NCI-H82 treated with DMSO at 0.1 percent for 48 hours (cell line): Measurements from ENCODE around the gene DIP2C.
"Not testable (repeated sequence)": the region's sequence is repeated elsewhere in the genome, so short reads cannot be mapped to it uniquely, and the experiment has no call there.

Source experiments
- DNase-seq: peaks from one replicate; lab custom pipeline; 2025; ENCODE audit not compliant: unreplicated experiment; lab: John Stamatoyannopoulos, UW

Gene DIP2C

DNA sequence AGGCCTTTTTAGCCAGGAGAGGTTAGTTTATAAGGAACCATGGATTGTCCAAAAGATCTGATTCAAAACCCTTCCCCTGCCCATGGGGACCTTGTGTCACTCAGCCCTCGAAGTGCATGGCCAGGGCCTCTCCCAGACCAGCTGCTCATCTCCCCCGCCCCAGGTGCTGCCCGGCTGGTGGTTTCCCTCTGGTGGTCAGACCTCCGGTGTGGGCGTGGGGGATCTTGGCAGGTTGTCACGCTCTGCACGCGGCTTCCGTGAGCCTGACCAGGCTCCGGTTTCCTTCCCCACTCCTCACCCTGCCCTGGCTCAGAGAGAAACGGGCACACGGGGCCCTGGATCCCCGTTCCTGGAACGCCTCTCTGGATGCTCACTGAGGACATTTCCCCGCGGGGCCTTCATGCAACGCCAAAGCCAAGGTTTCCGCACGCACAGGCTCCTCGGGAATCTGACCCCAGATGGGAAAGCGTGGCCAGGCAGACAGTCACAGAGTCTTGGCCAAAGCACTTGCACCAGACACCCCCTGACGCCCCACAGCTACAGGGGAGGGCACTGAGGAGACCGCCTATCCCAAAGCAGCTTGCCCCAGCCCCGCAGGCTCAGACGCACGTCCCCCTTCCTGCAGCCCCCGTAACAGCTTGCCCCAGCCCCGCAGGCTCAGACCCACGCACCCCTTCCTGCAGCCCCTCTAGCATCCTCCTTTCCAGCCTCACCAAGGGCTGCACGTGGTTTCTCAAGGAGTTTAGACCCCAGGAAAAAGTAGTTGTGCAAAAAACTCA lies 7.8 kb upstream of the DIP2C start:
- DNase-seq = no peak

DNA sequence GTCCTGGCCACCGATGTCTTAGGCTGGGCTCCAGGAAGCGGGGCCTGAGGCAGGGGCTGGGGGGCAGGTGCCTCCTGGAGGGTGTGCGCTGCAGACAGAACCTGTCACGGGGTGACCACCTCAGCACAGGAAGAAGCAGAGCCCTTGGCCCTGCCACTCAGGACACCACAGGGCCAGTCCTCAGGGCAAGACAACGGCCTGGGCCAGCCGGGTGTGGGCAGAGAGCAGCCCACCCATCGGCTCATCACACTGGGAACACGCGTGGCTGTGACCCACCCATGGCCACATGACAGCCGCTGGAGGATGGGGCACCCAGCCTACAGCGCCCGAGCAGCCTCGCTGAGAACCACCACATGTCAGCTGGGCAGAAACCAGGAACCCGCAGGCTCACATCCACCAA lies 5.9 kb upstream of the DIP2C start:
- DNase-seq = no peak

DNA sequence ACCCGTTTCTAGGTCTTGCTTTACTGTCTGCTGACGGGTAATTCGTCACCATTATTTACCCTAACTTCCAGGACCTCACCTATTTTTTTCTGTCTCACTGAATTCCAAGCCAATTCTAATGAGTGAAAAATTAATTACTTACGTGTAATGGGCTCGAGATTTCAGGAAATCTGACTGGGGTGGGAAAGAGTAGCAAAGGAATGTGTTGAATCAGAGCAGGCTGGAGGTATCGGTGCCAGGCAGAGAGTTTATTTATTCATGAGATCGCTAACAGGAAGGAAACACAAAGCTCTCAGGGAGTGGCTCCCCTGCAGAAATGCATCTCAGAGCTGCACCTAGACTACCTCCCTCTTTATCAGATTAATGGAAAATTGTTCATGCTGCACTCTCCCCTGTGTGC lies 4.0 kb upstream of the DIP2C start:
- no peak for DNase-seq

DNA sequence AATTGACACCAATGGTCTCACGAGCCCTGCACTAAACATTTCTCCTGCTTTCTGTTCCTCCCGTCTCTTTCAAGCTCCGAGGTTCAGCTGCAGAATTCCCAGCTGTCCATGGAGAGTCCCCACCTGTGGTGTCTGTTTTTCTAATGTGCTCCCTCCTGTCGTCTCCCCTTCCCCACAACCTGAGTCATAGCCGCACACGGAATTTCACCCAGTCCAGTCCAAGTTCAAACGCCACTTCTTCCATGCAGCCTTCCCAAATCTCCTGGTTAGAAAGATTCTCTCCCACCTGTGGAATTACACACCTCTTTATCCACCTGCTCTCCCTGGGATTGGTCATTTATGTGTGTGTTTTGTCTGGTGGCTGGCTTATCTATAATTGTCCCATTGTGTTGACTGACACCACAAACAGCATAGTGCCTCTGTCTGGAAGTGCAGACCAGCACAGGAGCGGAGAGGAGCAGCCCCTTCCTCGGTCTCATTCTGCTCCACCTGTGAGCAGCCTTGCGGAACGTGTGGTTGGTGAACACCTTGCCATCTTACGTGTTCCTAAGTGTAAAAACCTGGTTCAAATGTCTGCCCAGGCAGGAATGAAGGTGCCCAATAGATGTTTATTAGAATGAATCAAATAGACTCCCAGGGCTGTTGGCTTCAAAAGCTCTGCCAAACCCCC lies 3.3 kb upstream of the DIP2C start:
- DNase-seq = no peak

DNA sequence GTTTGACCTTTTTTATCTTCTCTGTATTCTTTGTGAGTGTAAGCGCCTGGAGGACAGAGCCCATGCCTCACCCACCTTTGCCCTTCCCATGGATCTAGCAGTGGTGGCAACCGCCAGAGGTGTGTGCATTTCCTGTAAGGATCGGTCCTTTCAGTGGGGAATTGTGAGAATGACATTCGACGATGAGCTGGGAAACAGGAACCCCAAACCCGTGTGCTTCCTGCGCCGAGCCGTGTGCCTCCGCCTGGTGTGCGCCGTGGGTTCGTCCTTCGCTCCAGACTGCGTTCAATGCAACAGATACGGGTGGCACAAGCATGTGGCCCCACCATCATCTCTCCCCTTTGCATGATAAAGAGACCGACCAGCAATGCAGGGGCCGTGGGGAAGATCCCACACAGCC lies 1.7 kb upstream of the DIP2C start:
- DNase-seq = no peak

DNA sequence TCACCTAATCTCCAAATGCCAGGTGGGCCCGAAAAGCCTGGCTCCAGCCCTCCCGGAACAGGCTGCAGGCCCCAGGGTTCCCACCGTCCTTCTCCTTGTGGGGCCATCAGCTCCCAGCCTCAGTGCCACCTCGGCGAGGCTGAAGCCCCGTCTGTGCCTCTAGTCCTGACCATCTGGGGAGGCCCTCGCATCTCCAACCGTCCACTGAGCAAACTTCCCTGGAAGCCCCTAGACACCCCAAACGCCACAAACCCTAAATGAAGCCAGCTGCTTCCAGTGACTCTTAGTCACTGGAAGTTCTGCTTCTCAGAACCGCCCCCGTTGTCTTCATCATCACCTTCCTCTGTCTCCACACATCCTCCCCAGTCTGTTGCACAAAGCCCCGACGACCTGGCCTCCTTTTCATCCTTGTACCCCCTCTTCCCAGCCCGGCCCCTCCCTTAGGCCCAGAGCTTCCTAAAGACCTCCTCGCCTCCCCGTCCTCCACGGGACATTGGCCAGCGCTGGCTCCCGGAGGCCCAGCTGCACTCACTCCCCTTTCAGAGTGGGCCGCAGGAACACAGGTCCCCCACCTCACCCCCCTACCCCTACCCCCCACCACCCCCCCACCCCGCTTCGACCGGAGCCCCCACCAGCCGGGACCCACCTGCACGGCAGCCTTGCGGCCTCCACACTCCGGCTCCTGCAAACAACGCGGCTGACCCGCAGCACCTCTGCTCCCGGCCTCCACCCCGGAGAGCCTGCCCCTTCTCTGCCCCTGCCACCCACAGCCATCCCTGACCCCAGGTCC lies 1.1 kb upstream of the DIP2C start:
- no peak for DNase-seq

DNA sequence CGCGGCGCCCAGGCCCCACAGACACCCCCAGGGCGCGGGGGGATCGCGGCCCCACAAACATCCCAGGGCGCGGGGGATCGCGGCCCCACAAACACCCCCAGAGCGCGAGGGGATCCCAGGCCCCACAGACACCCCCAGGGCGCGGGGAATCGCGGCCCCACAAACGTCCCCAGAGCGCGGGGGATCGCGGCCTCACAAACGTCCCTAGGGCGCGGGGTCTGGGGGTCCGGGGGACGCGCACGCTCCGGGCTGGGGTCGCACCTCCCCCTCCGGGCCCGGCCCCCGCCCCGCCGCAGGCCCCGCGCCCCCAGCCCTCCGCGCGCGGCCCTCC lies 382 bp downstream of the DIP2C start:
- DNase-seq = no peak

DNA sequence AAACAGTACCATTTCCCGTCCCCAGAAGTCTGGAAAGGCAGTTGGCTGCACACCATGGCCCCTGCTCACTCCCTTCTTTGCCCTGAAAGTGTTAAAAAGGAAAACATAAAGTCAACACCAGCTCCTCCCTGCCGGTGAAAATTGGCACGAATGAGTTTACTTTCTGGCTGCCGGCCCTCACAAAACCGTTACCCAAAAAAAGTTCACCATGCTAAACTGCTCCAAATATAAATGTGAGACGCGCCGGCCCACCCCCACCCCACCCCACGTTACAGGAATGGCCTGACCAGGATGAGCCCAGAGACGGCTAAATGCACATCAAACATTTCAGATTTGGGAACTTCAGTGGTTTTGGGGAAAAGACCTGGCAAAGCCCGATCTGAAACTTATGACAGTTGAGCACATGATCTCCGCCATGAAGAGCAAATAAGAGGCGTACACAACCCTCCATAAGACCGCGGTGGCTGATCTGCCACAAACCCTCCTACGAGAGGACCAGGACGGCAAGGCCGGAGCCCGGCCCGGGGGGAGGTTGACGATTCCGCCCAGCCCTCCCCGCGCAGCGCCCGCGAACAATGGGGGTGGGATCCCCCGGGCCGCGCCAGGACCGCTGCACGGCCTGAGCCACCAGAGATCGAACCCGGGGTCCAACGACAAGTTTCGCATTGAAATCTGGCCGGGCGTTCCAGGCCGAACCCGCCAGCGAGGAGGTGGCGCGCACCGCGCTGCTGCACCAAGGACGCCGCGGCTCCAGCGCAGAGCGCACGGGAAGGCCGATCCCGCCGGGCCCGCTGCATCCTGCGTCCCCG lies 952 bp downstream of the DIP2C start:
- DNase-seq = no peak

DNA sequence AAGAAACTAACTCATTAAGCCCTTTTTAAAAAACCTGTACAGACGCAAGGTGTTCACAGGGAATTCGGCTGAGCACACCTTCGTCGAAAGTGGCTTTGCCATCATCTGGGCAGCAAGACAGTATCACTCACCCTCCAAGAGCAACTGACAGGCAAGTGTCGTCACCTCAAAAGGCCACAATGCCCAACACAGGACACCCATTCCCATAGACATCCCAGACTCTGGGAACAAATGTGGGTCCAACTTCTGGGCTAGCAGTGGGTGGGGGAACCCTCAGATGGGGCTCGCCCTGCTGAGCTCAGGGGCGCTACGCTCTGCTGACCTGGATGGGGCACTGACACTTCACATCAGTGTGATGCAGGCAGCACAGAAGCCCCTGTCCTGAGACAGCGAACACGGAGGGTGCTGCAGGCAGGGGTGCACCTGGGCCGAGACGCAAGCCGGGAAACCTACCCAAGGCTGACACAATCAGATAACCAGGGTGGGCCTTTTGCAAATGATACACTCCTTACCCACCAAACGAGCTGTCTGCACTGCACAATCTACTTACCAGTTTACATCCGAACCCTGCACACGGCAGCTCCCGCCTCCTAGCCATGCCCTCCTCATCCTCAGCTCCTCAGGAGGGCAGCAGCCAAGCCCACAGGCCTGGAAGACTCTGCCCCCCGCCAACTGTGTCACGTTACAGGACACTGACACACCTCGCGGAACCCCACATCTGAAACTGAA lies 1.7 kb downstream of the DIP2C start:
- DNase-seq = no peak

DNA sequence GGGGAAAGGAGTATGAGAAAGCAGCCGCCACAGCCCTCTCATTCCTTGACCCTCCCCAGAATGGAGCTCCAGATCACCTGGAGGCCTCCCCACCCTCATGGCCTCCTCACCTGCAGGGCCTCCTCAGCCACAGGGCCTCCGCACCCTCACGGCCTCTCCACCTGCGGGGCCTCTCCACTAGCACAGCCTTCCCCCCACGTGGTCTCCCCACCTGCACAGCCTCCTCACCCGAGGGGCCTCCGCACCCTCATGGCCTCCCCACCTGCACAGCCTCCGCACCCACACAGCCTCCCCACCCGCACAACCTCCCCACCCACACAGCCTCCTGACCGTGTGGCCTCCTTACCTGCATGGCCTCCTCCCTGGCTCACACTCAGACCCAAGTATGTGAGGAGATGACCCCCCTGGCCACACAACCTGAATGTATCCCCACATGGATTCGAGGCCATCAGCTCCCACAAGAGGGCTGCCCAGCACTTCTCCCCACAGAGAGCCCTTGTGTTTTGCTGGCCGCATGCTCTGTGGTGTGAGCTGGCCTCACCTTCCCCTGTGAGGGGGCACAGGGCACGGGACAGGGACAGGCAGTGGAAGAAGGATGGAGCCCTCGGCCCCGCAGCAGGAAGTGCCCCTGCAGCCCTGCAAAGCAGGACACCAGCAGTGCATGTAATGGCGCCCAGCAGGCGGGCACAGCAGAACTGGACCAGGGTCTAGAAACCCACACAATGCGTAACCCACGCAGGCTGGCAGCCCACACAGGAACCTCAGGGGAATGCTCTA lies 3.1 kb downstream of the DIP2C start:
- no peak for DNase-seq

DNA sequence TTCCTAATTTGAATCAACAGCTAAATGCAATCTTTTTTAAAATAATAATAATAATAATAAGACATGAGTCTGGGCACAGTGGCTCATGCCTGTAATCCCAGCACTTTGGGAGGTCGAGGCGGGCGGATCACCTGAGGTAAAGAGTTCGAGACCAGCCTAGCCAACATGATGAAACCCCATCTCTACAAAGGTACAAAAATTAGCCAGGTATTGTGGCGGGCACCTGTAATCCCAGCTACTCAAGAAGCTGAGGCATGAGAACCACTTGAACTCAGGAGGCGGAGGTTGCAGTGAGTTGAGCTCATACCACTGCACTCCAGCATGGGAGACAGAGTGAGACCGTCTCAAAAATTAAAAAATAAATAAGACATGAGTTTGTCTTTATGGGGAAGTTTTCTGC lies 3.9 kb downstream of the DIP2C start:
- DNase-seq = no peak

DNA sequence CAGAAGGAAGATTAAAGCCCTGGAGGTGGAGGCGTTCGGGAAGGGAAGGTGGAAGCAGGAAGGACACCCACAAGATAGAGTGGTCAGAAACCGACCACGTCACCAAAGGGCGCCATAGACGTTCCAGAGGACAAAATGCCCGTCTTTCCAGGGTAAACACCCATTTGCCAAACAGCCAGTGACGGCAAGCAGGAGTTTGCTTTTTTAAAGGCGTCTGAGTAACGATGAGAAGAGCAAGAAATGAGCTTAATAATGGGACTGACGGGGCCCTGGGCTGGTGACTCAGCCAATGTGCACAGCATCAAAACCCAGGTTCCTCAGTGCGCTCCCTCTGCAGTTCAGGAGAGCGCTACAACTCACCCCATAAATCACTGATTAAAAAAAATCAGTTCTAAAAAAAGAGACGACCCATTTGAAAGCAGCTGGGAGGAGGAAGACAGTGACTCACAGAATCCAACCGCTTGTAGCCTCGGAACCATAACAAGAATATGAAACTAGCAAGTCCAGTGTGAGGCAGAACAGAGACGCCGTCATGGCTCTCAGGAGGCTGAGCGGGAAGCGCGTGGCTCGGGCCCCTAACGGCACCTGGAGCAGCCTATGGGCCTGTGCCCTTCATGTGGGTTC lies 5.9 kb downstream of the DIP2C start:
- no peak for DNase-seq

DNA sequence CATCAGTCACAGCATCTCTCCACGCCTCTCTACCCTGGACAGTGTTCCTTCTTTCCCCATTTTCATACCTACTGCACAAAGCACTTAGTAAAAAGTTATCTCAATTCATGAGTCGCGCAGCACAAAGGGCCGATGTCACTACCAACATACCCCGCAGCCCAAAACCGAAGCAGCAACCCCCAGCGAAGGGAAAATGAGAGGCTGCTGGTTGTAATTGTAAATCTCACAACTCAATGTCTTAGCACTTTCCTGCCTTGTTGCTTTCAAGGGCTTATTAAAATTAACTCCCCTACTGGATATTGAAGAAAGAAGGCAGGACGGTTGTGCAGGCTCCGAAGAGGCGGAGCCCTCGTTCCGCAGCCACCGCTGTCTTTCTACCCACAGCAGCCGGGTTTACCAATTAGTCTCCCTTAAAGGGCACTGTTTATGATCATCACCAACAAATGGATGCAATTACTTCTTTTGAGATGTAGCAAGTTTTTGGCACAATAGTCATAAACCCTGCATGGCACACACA lies 6.5 kb downstream of the DIP2C start:
- no peak for DNase-seq

DNA sequence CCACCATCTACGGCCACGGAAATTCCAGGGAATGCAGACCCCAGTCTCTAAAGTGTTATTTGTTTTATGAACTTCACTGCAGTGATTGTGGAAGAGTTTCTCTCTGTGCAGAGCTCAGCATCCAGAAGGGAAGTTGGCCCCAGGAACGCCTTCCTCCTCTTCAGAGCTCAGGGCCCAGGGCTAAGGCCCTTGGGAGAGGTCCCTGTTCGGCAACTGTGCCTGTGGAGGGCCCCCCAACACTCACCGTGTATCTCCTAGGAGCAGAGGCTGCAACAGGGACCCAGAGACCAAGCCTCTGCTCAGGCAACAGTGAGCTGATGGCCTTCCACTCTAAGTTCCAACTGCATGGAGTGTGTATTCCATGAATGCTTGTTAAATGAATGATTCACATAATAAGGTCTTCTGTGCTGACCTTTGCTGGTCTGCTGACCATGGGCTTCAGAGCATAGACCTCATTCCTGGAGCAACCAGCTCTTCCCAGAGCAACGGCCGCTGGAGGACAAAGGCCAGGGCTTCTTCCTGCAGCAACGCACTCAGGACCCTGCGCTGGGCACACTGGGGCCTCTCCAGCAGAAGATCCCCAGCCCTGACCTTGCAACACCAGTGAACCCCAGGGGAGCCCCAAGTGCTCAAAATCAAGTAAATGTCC lies 7.7 kb downstream of the DIP2C start:
- DNase-seq = no peak

DNA sequence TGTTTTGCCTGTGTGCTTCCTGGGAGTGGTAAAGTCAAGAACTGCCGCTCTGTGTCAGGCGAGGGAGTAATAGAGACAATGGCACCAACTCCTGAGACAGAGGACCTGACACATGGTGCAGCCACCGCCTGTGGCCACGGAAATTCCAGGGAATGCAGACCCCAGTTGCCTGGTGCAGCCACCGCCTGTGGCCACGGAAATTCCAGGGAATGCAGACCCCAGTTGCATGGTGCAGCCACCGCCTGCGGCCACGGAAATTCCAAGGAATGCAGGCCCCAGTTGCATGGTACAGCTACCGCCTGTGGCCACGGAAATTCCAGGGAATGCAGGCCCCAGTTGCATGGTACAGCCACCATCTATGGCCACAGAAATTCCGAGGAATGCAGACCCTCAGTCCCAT lies 8.7 kb downstream of the DIP2C start:
- DNase-seq = no peak

DNA sequence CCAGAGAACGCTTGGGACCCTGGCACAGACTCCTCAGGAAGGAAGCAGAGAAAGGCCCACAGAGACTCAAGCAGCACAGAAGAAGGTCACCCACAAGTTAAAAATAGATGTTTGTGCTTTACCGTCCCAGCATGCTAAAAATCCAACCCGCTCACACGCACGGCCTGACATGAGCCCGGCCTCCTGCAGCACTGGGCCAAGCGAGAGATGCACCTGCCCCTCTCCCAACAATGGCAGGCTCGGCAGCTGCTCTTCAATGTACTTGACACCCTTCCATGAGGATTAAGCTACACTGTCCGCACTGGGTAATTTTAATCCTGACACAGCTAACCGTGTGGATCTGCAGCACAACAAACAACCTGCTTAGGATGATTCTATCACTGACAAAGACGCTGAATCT lies 9.3 kb downstream of the DIP2C start:
- DNase-seq = peak; percentile 9

DNA sequence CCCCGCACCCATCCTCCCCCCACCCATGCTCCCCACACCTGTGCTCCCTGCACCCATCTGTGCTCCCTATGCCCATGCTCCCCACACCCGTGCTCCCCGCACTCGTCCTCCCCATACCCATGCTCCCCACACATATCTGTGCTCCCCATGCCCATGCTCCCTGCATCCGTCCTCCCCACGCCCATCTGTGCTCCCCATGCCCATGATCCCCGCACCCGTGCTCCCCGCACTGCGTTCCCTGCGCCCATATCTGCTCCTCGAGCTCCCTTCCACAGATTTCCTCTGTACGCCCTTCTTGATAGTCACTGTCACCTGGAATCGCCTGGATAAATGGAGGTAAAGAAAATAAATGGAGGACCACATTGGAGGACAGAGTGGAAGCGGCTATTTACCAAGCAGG lies 9.9 kb downstream of the DIP2C start:
- no peak for DNase-seq

DNA sequence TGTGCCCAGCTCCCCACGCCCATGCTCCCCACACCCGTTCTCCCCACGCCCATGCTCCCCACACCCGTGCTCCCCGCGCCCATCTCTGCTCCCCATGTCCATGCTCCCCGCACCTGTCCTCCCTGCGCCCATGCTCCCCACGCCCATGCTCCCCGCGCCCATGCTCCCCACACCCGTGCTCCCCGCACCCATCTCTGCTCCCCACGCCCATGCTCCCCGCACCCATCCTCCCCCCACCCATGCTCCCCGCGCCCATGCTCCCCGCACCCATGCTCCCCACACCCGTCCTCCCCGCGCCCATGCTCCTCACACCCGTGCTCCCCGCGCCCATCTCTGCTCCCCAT lies 10.8 kb downstream of the DIP2C start:
- not testable (repeated sequence) for DNase-seq
